Calu3 (cell line): ENCODE data around the gene CACNA2D3. TPM values are rescaled to one million over a fixed set of nuclear protein-coding genes. Genes with fewer than 3 reads are reported as not detected.

ENCODE experiments used
- BruUV-seq: library from RNA; stranded (reverse); fragments of 400-500 nt; replicated peaks from 2 replicates; lab custom pipeline; 2021; lab: Mats Ljungman, UMichigan
- CTCF ChIA-PET: fragments of 300-600 bp; sonication (Branson Sonifier 250); formaldehyde crosslinking; loops from one replicate; lab custom pipeline; 2022; ENCODE audit warnings: antibody characterized with exemption; lab: Charles Lee
- DNase-seq: peaks from one replicate; pipeline ENCODE4 v3.0.0; 2022
- H3K27ac Mint-ChIP-seq: one replicate; pipeline ENCODE4 v1.8.0; 2022; ENCODE audit warnings: mixed read lengths; ENCODE audit not compliant: unreplicated experiment
- H3K27me3 Mint-ChIP-seq: one replicate; pipeline ENCODE4 v1.8.0; 2022; ENCODE audit warnings: mixed read lengths; ENCODE audit not compliant: unreplicated experiment
- H3K36me3 Mint-ChIP-seq: one replicate; pipeline ENCODE4 v1.8.0; 2022; ENCODE audit warnings: mild to moderate bottlenecking, moderate library complexity, mixed read lengths; ENCODE audit not compliant: insufficient read depth, unreplicated experiment
- H3K4me1 Mint-ChIP-seq: one replicate; pipeline ENCODE4 v1.8.0; 2022; ENCODE audit warnings: mild to moderate bottlenecking, low read depth, mixed read lengths; ENCODE audit not compliant: unreplicated experiment
- H3K4me3 Mint-ChIP-seq: one replicate; pipeline ENCODE4 v1.8.0; 2022; ENCODE audit warnings: mild to moderate bottlenecking, low read depth, moderate library complexity, mixed read lengths; ENCODE audit not compliant: unreplicated experiment
- H3K9me3 Mint-ChIP-seq: one replicate; pipeline ENCODE4 v1.8.0; 2022; ENCODE audit warnings: low read depth, mixed read lengths; ENCODE audit not compliant: unreplicated experiment
- CTCF ChIP-seq: fragments of 200-600 bp; IDR thresholded peaks from one replicate; pipeline ENCODE4 v1.8.0; 2022; ENCODE audit warnings: antibody characterized with exemption; ENCODE audit not compliant: unreplicated experiment
- intact Hi-C: fragments of 100-400 bp; cut with micrococcal nuclease; formaldehyde crosslinking; loops from one replicate; pipeline ENCODE4 v1.10.0; 2022; ENCODE audit not compliant: unreplicated experiment
- total RNA-seq: library from RNA; stranded (reverse); gene quantifications from 2 replicates; pipeline ENCODE4 v1.2.3, GENCODE V29; 2022

Gene CACNA2D3
- total RNA-seq, 1 experiment from 2014 or later, result not detected

- Mint-ChIP-seq H3K4me3 (no peak overlapping the region), H3K36me3 (no peaks in the 10 kb centered on the region), H3K27ac (no peak overlapping the region), H3K27me3 (no peaks in the 10 kb centered on the region), H3K9me3 (peaks cover 9% of the 10 kb centered on the region), H3K4me1 (no peaks in the 10 kb centered on the region)
- TF ChIP-seq CTCF, result no peak
- no TSS peak for BruUV-seq
- intact Hi-C loops, result no loop called here
- DNase-seq, result no peak
- CTCF ChIA-PET, result no interaction called here
These were observed 691.9 kb downstream of the CACNA2D3 start for GRCh38 chr3:54814224-54814623.

GRCh38 chr3:54817628-54818027 is 695.3 kb downstream of the CACNA2D3 start:
- no peaks in the 10 kb centered on the region for H3K27me3 Mint-ChIP-seq
- H3K4me1 Mint-ChIP-seq, result no peaks in the 10 kb centered on the region
- no TSS peak for BruUV-seq
- intact Hi-C loops, result no loop called here
- peaks cover 3% of the 10 kb centered on the region for H3K9me3 Mint-ChIP-seq
- no peaks in the 10 kb centered on the region for H3K36me3 Mint-ChIP-seq
- H3K4me3 Mint-ChIP-seq, result no peak overlapping the region
- H3K27ac Mint-ChIP-seq, result no peak overlapping the region
- DNase-seq, result no peak
- TF ChIP-seq CTCF, result no peak
- CTCF ChIA-PET, result no interaction called here

GRCh38 chr3:54818486-54818885 is 696.1 kb downstream of the CACNA2D3 start:
- no peaks in the 10 kb centered on the region for H3K27me3 Mint-ChIP-seq
- no peaks in the 10 kb centered on the region for H3K36me3 Mint-ChIP-seq
- DNase-seq, result no peak
- TF ChIP-seq CTCF, result no peak
- H3K4me3 Mint-ChIP-seq, result no peak overlapping the region
- peaks cover 3% of the 10 kb centered on the region for H3K9me3 Mint-ChIP-seq
- H3K27ac Mint-ChIP-seq, result no peak overlapping the region
- no peaks in the 10 kb centered on the region for H3K4me1 Mint-ChIP-seq
- CTCF ChIA-PET, result no interaction called here
- intact Hi-C loops, result no loop called here
- BruUV-seq, result no TSS peak

GRCh38 chr3:54818942-54819341 is 696.6 kb downstream of the CACNA2D3 start:
- Mint-ChIP-seq H3K4me3 (no peak overlapping the region), H3K27me3 (no peaks in the 10 kb centered on the region), H3K36me3 (no peaks in the 10 kb centered on the region), H3K27ac (no peak overlapping the region), H3K4me1 (no peaks in the 10 kb centered on the region), H3K9me3 (peaks cover 3% of the 10 kb centered on the region)
- no peak for DNase-seq
- no TSS peak for BruUV-seq
- intact Hi-C loops, result no loop called here
- TF ChIP-seq CTCF, result no peak
- CTCF ChIA-PET, result no interaction called here
